ENCODE results near the gene CTDSPL.

DNA sequence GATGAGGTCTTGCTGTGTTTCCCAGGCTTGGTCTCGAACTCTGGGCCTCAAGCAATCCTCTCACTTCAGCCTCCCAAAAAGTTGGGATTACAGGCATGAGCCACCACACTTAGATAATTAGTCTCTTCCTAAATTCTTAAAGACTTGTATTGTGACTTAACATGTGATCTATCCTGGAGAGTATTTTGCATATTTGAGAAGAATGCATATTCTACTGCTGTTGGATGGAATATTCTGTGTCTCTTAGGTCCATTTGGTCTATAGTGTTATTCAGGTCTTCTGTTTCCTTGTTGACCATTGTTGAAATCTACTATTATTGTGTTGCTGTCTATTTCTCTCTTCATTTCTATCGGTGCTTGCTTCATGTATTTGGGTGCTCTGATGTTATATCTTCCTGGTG, 68.8 kb downstream of the CTDSPL start:
- TF ChIP-seq, protein P1, sequence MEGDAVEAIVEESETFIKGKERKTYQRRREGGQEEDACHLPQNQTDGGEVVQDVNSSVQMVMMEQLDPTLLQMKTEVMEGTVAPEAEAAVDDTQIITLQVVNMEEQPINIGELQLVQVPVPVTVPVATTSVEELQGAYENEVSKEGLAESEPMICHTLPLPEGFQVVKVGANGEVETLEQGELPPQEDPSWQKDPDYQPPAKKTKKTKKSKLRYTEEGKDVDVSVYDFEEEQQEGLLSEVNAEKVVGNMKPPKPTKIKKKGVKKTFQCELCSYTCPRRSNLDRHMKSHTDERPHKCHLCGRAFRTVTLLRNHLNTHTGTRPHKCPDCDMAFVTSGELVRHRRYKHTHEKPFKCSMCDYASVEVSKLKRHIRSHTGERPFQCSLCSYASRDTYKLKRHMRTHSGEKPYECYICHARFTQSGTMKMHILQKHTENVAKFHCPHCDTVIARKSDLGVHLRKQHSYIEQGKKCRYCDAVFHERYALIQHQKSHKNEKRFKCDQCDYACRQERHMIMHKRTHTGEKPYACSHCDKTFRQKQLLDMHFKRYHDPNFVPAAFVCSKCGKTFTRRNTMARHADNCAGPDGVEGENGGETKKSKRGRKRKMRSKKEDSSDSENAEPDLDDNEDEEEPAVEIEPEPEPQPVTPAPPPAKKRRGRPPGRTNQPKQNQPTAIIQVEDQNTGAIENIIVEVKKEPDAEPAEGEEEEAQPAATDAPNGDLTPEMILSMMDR (IDR thresholded peaks at IDR 0.05; ENCODE audit: control extremely low read depth in 1 of 3, insufficient read depth in 1 of 3, low read depth in 1 of 3, low read length in 3 of 3): no peak
- no peak for TF ChIP-seq CHD1 (IDR thresholded peaks at IDR 0.05; ENCODE audit: low read depth, low read length)
- TF ChIP-seq POLR2A (IDR thresholded peaks at IDR 0.05; ENCODE audit: control extremely low read depth in 1 of 2, low read depth in 2 of 2, low read length in 2 of 2): no peak
